Skeletal muscle cell (primary cell): ENCODE data around the gene USP37.

Experiments
- DNase-seq: peaks from one replicate; pipeline ENCODE4 v3.0.0-alpha.2; 2010; ENCODE audit warnings: low read depth
- H3K4me3 ChIP-seq: 2 replicates; pipeline ENCODE4 v1.5.1; 2011; ENCODE audit warnings: low read depth, mild to moderate bottlenecking, control low read depth, low read length, moderate library complexity

Gene USP37

GRCh38 chr2:218406949-218407618 is 161.1 kb downstream of the USP37 start:
- DNase-seq, result no peak
- H3K4me3 ChIP-seq, result peak overlapping the region; percentile 47

- DNase-seq, result peak; percentile 81
- peak overlapping the region; percentile 47 for H3K4me3 ChIP-seq
Observed at GRCh38 chr2:218406209-218406948, 161.8 kb downstream of the USP37 start.

- no peak for DNase-seq
Observed at GRCh38 chr2:218405746-218406208, 162.4 kb downstream of the USP37 start.

GRCh38 chr2:218405086-218405745 is 162.9 kb downstream of the USP37 start:
- no peak overlapping the region for H3K4me3 ChIP-seq
- no peak for DNase-seq

More at GRCh38 chr2:218405746-218406208, 162.4 kb downstream of the USP37 start:
- peak overlapping the region; percentile 38 for H3K4me3 ChIP-seq

- no peak overlapping the region for H3K4me3 ChIP-seq
- no peak for DNase-seq
Observed at GRCh38 chr2:218404351-218405085, 163.6 kb downstream of the USP37 start.

- no peak overlapping the region for H3K4me3 ChIP-seq
- DNase-seq, result no peak
Observed at GRCh38 chr2:218403810-218404209, 164.3 kb downstream of the USP37 start.

- H3K4me3 ChIP-seq, result no peak overlapping the region
- DNase-seq, result no peak
Observed at GRCh38 chr2:218402911-218403411, 165.2 kb downstream of the USP37 start.

GRCh38 chr2:218402491-218402901 is 165.7 kb downstream of the USP37 start:
- H3K4me3 ChIP-seq, result no peak overlapping the region
- no peak for DNase-seq

GRCh38 chr2:218401890-218402289 is 166.3 kb downstream of the USP37 start:
- DNase-seq, result no peak
- H3K4me3 ChIP-seq, result peak overlapping the region; percentile 86

- peak overlapping the region; percentile 86 for H3K4me3 ChIP-seq
- DNase-seq, result no peak
Observed at GRCh38 chr2:218400930-218401881, 166.9 kb downstream of the USP37 start.
